GM21737 (cell line): ENCODE results near the gene MAD1L1.
"Not testable (repeated sequence)": the region's sequence is repeated elsewhere in the genome, so short reads cannot be mapped to it uniquely, and the experiment has no call there.

Source experiments
- ATAC-seq: cut with Tn5 transposase; IDR thresholded peaks from one replicate; pipeline ENCODE4 v1.9.1; 2021; ENCODE audit warnings: mild to moderate bottlenecking, moderate library complexity; ENCODE audit not compliant: unreplicated experiment

MAD1L1 gene

DNA sequence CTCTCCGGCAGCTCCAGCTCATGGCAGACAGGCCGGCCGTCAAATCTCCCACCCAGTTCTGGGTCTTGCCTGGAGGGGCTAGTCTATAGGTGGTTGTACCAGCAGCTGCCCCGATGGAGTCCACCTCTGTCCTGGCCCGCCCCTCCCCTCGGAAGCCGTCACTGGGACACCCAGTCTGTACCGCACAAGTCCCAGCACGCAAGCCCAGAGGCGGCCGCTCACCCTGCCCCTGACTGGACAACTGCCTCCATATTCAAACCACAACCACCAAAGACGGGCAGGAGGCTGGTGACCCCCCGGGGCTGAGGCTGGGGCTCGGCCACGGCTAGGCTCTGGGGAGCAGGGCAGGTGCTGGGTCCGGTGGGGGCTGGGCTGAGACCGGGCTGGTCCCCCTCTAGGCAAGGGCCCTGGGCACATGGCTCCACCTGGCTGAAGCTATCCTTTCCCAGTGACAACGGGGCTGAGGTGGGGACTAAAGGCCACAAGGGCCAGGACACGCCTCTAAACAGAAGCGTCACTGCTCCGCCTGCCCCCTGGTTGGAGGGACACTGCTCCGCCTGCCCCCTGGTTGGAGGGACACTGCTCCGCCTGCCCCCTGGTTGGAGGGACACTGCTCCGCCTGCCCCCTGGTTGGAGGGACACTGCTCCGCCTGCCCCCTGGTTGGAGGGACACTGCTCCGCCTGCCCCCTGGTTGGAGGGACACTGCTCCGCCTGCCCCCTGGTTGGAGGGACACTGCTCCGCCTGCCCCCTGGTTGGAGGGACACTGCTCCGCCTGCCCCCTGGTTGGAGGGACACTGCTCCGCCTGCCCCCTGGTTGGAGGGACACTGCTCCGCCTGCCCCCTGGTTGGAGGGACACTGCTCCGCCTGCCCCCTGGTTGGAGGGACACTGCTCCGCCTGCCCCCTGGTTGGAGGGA lies 371.6 kb downstream of the MAD1L1 start:
- not testable (repeated sequence) for ATAC-seq

DNA sequence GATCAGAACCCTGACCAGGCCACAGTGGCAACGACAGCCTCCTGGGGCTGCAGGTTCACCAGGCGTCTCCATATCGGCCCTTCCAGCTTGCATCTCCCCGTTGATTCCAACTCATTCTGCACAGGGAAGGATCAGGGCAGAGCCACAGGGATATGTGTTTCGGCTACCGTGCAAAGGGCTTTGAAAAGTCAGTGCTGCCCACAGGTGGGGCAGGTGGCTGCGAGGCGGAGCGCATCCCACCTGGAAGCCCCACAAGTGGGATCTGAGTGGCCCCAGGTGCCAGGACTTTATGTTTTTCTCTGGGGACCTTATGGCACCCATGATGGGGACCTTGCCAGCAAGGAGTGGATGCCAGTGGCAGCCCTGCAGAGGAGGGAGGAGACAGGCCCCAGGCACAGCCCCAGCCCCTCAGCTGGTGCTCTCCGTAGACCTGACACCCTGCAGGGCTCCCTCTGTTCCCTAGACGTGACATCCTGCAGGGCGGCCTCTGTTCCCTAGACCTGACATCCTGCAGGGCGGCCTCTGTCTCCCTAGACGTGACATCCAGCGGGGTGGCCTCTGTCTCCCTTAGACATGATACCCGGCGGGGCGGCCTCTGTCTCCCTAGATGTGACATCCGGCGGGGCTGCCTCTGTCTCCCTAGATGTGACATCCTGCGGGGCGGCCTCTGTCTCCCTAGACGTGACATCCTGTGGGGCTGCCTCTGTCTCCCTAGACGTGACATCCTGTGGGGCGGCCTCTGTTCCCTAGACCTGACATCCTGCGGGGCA lies 373.3 kb downstream of the MAD1L1 start:
- no peak for ATAC-seq

DNA sequence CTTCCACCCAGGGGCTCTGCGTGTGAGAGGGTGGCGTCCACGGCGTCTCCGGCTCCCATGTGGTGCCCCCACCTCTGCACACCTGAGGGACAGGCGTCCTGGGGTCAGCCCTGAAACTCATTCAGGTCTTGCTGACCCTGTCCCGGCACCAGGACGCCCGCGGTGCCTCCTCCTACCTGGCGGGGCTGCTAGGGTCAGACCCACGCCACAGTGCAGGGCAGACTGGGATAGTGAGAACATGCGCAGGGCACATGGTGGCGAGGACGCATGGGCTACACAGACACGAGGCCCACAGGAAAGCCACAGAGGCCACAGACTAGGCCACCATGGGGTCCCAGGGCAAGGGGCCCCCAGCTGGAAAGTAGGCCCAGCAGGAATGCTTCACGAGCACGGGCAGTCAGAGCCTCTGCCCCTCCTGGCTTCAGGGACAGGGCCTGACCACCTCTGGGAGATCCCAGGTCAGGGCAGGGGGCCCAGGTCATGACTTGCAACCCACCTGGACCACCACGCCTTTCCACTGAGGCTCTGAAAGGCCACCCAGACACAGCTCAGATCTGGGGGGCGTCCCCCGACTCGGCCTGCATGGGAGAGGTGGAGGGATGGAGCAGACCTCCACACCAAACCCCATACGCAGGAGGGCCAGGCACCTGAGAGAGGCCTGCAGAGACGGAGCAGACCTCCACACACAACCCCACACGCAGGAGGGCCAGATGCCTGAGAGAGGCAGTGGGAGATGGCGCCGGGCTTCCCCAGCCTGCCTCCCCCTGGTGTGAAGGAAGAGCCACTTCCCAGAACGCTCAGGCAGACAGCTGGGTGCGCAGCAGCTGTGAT lies 374.1 kb downstream of the MAD1L1 start:
- ATAC-seq, result no peak

DNA sequence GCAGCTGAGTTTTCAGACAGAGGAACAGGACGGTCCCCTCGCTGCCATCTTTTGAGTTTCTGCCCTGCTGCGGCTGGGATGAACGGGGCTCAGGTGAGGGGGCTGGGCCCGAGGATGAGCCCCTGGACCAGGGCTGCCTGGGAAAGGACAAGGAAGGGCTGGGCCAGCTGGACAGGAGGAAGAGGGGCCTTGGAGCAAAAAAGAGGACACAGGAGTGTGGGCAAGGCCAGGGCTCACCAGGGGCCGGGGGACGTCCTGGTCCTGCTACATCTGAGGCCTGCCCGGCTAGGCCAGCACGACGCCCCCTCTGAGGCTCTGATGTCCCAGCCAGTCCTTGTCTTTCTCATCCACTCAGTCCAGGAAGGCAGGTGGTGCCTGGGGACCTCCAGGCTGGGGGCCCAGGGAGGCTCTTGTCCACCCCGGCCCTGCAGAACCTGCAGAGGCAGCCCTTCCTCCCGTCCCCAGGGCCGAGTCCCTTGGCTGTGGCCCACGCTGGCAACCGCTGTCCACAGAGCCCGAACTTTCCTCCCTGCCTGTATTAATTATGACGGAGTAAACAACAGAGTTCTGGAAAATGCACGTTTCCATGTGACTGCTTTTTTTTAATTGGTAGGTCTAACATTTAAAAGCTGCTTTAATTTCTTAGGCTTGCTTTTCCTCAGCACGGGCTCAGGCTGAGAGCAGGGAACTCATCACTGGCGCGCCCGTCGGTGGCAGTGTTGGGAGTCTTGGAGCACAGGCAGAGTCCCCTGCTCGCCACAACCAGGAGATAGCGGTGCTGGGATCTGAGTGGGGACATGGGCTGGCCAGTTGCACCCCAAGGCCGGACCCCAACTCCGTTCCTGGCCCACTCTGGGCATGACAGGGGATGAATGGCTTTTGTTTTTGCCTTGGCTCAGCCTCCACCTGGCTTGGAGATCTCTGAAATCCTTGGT lies 375.0 kb downstream of the MAD1L1 start:
- ATAC-seq, result no peak

DNA sequence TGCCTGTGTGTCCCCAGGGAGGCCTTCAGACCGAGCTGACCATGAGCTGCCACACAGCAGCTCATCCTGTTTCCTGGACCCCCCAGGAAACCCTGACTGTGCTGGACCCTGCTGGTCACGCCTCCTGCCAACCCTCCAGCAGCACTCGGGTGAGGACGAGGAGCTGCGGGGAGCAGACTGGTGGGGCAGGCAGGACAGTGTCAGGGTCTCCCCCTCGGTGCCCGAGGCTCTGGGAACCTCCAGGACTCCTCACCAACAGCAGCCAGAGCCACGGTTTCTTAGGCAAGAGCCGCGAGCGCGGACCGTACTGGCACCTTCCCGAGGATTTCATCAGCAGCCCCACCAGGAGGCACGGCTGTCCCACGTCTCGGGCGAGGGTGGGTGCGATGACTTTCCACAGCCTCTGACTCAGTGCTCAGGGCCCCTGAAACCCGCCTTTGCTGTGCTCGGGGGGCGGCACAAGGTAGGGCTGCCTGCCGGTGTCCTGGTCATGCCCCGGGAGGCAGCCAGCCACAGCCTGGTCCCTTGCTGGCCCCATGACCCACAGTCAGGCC lies 375.8 kb downstream of the MAD1L1 start:
- no peak for ATAC-seq

DNA sequence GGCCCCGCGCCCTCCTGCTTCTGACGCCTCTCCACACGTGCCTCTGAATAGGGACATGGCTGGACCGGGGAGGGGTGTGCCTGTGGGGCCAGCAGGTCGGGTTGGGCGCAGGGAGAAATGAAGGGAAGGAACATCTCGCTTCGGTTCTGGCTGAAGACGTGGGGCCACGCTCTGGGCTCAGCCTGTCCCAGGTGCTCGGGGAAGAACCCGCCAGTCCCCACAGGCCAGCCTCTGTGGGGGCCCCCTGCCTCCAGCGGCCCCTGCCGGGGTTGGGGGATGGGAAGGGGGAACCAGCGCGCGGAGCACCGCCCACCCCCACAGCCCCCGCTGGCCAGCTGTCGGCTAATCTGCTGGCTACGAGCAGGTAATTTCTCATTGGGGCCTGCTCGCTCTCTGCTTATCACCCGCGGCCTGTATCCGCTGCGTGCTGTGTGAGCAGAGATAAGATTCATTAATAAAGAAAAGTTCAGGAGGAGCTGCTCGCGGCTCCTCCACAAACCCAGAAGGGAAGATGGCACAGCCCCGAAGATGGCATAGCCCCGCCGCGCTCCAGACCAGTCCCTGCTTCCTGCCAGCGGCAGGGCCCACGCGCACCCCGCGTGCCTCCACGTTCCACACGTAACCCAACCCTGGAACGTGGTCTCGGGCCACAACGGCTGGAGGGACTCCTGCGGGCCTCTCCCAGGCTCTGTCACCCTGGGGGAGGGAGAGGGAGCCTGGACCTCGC lies 376.4 kb downstream of the MAD1L1 start:
- ATAC-seq, result no peak

DNA sequence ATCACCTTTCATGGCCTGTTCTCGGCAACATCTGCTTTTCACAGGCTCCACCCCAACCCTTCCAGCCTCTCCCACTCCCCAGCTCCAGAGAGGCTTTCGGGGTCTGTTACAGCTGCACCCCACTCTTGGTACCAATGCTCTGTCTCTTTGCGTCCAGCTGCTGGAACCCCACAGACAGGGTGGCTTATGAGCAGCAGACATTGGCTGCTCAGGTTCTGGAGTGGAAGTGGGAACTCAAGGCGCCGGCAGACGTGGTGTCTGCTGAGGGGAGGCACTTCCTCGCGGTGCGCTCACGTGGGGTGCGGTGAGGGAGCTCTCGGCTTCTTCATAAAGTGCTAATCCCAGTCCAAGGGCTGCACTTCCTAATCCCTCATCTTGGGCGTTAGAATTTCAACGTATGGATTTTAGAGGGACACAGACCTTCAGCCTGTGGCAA lies 377.0 kb downstream of the MAD1L1 start:
- ATAC-seq, result no peak

DNA sequence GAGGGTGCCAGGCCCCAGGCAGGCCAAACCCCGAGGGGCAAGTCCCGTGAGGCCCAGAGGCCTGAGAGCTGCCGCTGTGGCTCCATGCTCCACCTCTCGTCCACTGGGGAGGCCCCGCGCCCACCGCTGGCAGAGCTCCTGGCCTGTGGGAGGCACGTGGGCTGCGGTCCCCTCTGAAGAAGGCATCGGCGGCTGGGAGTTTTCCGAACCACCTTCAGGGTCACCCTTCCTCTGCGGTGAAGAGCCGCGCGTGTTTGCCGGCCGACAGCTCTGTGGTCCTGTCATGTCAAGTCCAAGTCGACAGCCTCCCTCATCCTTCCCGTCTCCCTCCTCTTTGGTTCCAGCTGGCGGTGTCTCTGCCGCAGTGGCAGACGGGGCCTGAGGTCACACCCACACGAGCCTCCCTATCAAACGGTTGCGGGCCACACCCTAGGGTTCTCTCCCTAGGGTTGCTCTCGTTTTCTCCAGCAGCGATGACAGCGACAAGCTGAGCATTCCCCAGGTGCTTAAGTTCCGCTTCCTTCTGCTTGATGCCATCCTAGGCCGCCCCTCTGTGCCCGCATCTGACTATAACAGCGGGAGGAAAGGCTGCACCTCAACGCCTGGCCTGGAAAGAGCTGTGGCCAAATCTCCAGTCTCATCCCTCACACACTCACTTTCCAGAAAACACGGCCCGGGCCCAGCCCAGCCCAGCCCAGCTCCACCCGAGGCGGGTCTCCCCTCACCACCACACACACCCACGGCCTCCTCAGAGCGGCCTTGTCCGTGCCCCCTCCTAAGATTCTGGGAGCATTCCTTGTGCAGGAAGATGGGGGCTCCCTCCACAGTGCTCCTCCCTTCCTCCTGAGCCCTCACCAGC lies 377.6 kb downstream of the MAD1L1 start:
- no peak for ATAC-seq

DNA sequence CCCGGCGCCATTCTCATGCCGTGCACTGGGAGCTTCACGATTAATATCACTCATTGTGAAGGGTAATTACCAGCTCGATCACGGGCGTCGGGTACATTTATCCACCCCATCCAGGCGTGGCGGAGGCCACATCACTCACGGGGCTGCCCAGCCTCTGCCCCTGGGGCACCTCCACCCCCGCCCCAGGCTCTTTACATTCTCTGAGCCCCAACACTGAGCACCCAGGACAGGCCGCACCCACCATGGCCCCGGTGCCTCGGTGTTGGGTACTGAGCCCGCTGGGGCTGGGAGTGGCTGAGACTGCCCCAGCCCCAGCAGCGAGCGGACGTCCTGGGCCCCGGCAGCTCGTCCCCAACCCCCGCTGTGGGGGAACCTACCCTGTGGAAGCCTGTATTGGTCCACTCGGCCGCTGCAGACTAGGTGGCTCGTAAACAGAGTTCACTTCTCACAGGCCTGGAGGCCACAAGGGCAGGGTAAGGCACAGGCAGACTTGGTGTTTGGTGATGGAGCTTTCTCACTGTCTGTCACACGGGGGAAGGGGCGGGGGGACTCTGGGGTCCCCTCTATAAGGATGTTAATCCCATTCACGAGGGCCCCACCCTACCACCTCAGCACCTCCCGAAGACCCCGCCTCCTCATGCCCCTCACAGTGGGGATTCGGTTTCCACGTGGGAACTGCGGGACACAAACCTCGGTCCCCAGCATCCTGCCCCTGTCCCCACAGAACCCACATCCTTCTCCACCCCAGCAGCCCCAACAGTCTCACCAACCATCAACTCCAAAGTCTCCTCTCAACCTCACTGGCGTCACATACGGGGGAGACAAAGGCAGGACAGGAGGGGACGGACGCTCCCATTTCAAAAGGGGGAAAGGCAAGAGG lies 378.5 kb downstream of the MAD1L1 start:
- ATAC-seq, result no peak

DNA sequence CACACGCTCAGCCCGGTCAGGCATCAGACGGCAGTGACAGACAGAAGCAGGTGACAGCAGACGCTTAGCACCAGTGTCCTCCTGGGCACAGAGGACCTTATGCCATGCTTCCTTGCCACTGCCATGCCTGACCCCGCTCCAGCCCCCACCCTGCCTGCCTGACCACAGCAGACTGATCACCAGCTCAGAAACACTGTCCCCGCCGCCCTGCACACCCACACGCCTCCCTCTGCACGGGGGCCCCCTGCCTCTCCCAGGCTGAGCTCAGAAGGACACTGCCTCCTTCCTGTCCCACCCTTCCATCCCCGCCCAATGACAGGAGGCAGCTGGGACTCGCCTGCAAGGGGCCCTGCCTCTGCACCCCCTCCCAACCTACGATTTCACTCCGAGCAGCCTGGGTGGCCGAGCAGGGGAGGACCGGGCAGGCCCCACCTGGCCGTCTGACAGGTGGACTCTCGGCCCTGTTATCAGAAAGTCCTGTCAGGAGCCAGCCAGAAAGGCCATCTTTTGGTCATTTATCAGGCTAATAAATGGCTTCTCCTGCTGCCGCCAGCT lies 379.2 kb downstream of the MAD1L1 start:
- no peak for ATAC-seq

DNA sequence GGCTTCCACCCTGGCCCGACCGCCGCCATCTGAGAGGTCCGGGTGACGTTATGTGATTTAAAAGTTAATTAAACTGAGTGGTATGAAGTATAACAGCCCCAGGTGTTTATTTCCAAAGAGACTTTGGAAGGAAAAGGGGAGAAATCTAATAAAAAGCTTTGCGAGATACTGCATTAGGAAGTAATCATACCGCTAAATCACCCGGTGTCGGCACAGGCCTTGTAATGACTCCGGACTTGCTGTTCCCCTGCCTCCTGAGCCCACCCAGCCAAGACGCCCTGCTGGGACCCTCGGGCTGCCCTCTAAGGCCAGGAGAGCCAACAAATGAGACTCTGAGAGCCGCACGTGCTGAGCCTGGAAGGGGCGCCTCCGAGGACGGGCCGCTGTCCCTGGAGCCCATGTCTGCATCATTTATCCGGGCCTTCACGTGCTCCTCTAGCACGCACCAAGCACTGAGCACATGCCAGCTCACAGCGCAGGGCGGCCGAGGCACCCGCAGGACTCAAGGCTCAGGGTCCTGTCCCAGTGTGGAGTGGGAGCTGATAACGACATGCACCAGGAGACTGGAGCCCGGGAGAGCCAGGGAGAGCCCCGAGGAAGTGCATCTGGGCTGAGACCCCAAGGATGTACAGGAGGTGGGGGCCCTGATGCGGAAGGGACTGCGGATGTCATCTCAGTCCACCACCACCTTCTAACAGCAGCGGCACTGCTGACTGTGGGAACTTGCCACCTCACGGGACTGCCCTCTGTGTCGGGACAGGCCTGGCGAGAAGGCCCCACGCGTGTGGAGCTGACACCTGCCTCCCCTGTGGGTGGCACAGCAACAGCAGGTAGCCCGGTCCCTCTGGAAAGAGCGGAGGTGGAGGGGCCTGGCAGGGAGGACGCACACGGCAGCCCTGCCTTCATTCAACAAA lies 380.0 kb downstream of the MAD1L1 start:
- ATAC-seq, result no peak

DNA sequence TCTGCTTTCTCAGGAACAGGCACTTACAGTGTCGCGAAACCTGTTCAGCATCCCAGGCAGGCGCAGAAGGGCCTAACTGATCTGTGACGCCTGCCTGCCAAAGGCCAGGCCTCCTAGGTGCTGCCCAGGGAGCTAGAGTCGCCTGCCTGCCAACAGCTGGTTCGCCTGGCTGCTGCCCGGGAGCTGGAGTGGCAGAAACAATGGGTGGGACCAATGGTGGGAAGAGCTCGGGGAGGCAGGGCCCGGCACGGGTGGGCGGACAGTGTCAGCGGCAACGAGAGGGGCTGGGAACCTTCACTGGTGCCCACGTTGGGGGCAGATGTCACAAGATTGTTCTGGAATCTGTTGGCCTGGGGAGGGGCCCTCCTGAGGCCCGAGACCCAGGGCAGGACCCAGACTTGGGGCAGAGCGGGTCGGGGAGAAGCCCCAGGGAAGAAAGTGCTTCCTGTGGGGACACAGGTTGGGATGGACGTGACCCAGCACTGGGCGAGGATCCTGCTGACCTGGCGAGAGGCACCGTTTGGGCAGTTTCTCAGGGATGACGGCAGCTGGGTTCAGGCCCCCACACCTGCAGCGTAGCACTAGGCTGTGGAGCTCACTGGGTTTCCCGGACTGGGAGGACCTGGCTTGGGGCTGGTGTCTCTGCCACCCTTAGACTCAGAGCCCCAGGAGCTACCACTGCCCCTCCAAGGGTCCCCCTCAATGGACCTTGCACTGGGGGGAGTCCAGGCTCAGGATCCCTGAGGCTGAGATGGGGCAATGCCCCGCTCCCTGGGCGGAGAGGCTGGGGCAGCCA lies 380.8 kb downstream of the MAD1L1 start:
- ATAC-seq, result no peak

DNA sequence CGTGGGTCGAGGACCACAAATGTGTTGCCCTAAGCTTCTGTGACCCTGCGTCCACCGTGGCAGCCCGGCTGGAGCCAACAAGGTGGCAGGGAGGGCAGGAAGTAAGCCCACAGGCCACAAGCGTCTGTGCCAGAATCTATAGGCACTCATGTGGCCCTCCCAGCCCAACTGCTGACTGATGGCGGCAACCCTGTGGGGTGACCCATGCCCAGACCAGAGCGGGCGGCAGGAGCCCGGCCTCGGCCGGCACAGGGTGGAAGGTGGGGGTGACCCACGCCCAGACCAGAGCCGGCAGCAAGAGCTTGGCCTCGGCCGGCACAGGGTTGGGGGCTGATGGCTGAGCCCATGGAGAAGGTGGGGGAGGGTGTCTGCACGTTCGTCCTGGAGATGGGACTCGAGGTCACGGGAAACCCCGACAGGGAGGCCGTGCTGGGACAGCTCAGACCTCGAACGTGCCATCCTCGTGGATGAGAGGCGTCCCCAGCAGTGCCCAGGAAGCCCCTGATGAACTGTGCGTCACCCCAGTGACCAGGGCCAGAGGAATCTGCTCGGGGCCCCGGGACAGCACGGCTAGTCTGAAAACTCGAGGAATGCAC lies 381.7 kb downstream of the MAD1L1 start:
- no peak for ATAC-seq

DNA sequence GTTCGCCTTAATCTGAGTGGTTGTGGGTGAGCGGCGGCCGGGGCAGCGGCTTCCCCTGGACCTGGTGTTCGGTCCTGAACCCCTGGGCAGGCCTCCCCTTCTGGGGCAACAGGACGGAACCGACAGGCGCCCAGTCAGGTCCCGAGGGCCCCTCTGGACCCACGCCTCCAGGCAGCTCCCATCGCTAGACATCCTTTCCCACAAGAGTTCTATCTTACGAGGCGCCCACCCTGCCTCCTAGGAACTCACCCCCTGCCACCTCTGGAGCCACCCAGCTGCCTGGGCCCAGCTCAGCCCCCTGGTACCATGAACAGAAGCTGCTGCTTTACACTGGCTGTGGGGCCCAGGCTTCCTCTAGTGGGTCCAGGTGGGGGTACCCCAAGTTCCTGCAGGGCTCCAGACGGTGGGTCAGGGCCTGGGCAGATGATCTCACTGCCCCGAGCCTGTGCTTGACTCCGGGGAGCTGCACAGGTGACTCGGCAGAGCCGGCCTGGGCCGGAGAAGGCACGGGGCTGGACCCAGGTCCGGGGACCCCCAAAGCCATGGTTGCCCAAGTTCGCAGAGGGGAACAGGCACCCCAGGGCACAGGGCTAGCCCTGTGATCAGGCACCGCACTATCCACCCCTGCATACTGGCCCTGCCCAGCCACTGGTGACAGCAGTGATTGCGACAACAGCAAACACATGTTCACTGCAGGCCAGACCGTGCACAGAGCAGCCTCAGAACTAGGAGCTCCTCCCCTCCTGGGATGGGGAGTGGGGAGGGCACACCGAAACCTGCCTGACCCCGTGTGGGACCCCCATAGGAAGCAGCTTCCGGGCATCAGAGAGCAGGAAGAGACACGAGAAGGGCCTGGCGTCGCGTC lies 382.4 kb downstream of the MAD1L1 start:
- ATAC-seq, result no peak
